H1 (cell line): ENCODE measurements around the gene SLC38A2. TPM values are rescaled to one million over a fixed set of nuclear protein-coding genes. Genes with fewer than 3 reads are reported as not detected.

Source experiments
- CTCF ChIA-PET: fragments of 300-600 bp; sonication (Branson Sonifier 250); formaldehyde crosslinking; loops from one replicate; lab custom pipeline; 2021; ENCODE audit not compliant: partially characterized antibody; lab: Charles Lee
- POLR2A ChIA-PET: fragments of 300-600 bp; sonication (Branson Sonifier 250); formaldehyde crosslinking; loops from one replicate; lab custom pipeline; 2021; ENCODE audit warnings: inconsistent platforms; ENCODE audit not compliant: partially characterized antibody; lab: Charles Lee
- DNase-seq, 2 experiments: peaks; one replicate each; pipeline versions ENCODE4 v3.0.0 to v3.0.0-alpha.2; 2010 to 2022; ENCODE audit warnings: low spot score in 2 of 2, low read depth in 1 of 2, mixed read lengths in 1 of 2
- FAIRE-seq: peaks from 2 replicates; lab custom pipeline; 2011; peaks lifted over from hg19 to GRCh38; lab: Jason Lieb, UNC
- H2AFZ ChIP-seq: 2 replicates; pipeline ENCODE4 v1.8.1; 2012; ENCODE audit warnings: low read length, inconsistent platforms
- H2AK5ac ChIP-seq: 2 replicates; pipeline ENCODE4 v1.6.1; 2013; ENCODE audit warnings: low read depth, low read length
- H2BK120ac ChIP-seq: replicated peaks from 2 replicates; pipeline ENCODE3; 2013; ENCODE audit warnings: low read depth, low read length, inconsistent platforms
- H2BK12ac ChIP-seq: 2 replicates; pipeline ENCODE4 v1.6.1; 2013; ENCODE audit warnings: low read depth, low read length
- H2BK15ac ChIP-seq: 2 replicates; pipeline ENCODE4 v1.6.1; 2013; ENCODE audit warnings: low read length
- H2BK20ac ChIP-seq: 2 replicates; pipeline ENCODE4 v1.6.1; 2013; ENCODE audit warnings: low read length
- H2BK5ac ChIP-seq: 2 replicates; pipeline ENCODE4 v1.6.1; 2013; ENCODE audit warnings: low read depth, low read length
- H3K14ac ChIP-seq: 2 replicates; pipeline ENCODE4 v1.6.1; 2013; ENCODE audit warnings: inconsistent platforms; ENCODE audit not compliant: insufficient read length
- H3K18ac ChIP-seq: 2 replicates; pipeline ENCODE4 v1.6.1; 2013; ENCODE audit warnings: low read length; ENCODE audit errors: extremely low read depth
- H3K23ac ChIP-seq: 2 replicates; pipeline ENCODE4 v1.6.1; 2013; ENCODE audit warnings: inconsistent platforms; ENCODE audit not compliant: insufficient read length
- H3K23me2 ChIP-seq: 2 replicates; pipeline ENCODE4 v1.6.1; 2013; ENCODE audit warnings: low read depth, low read length
- H3K27ac ChIP-seq: 2 replicates; pipeline ENCODE4 v1.6.1; 2011; ENCODE audit warnings: low read depth, low read length, inconsistent platforms
- H3K27me3 ChIP-seq, 4 experiments: replicated peaks in 1 of 4; 1 replicate in 1 of 4; 2 replicates in 3 of 4; pipeline versions ENCODE4 v1.6.1 to v1.8.1; 2011 to 2013; ENCODE audit warnings: low read length in 3 of 4, mild to moderate bottlenecking in 3 of 4, inconsistent platforms in 2 of 4, mixed read lengths in 2 of 4, moderate library complexity in 1 of 4; ENCODE audit not compliant: control insufficient read depth in 3 of 4, insufficient read depth in 3 of 4; ENCODE audit errors: extremely low read depth in 1 of 4
- H3K36me3 ChIP-seq, 4 experiments: 2 replicates each; pipeline versions ENCODE4 v1.6.1 to v1.8.1; 2011 to 2013; ENCODE audit warnings: mild to moderate bottlenecking in 4 of 4, low read length in 3 of 4, moderate library complexity in 2 of 4, control low read depth in 1 of 4, inconsistent platforms in 1 of 4; ENCODE audit not compliant: insufficient read depth in 4 of 4, control insufficient read depth in 2 of 4
- H3K4ac ChIP-seq: replicated peaks from 2 replicates; pipeline ENCODE3; 2013; ENCODE audit warnings: low read length, low read depth, mixed read lengths, inconsistent platforms; ENCODE audit not compliant: insufficient read length
- H3K4me1 ChIP-seq, 4 experiments: replicated peaks in 1 of 4; 1 replicate in 1 of 4; 2 replicates in 3 of 4; pipeline versions ENCODE4 v1.6.1 to v1.8.1; 2011 to 2013; ENCODE audit warnings: low read length in 3 of 4, inconsistent platforms in 2 of 4, mixed read lengths in 1 of 4; ENCODE audit not compliant: insufficient read depth in 4 of 4, control insufficient read depth in 3 of 4
- H3K4me2 ChIP-seq, 2 experiments: 2 replicates each; pipeline versions ENCODE4 v1.6.1 to v1.8.1; 2011 to 2013; ENCODE audit warnings: low read depth in 2 of 2, low read length in 2 of 2, control low read depth in 1 of 2, inconsistent platforms in 1 of 2, mild to moderate bottlenecking in 1 of 2; ENCODE audit not compliant: insufficient read depth in 1 of 2
- H3K4me3 ChIP-seq, 4 experiments: fragments of 200-600, 300-600 bp in 1 of 4; sonication (generic), shearing (Covaris generic), sonication (Bioruptor Twin) in 1 of 4; 2 replicates each; pipeline versions ENCODE4 v1.5.1 to v1.8.1; 2011 to 2016; ENCODE audit warnings: low read length in 4 of 4, low read depth in 3 of 4, control low read depth in 2 of 4, inconsistent platforms in 2 of 4, mild to moderate bottlenecking in 2 of 4, mixed read lengths in 1 of 4, moderate library complexity in 1 of 4; ENCODE audit not compliant: insufficient read depth in 2 of 4; ENCODE audit errors: extremely low read depth in 1 of 4
- H3K56ac ChIP-seq: replicated peaks from 2 replicates; pipeline ENCODE3; 2013; ENCODE audit warnings: low read depth, mild to moderate bottlenecking, mixed read lengths, low read length, inconsistent platforms; ENCODE audit not compliant: insufficient read length
- H3K79me1 ChIP-seq: 2 replicates; pipeline ENCODE4 v1.6.1; 2013; ENCODE audit warnings: low read depth, low read length, control low read depth
- H3K79me2 ChIP-seq, 2 experiments: 2 replicates each; pipeline versions ENCODE4 v1.6.1 to v1.8.1; 2012 to 2013; ENCODE audit warnings: low read length in 2 of 2, mild to moderate bottlenecking in 2 of 2, inconsistent platforms in 1 of 2; ENCODE audit not compliant: insufficient read depth in 2 of 2, control insufficient read depth in 1 of 2
- H3K9ac ChIP-seq, 4 experiments: replicated peaks in 1 of 4; 1 replicate in 1 of 4; 2 replicates in 3 of 4; pipeline versions ENCODE4 v1.6.1 to v1.8.1; 2011 to 2013; ENCODE audit warnings: low read depth in 3 of 4, low read length in 3 of 4, control low read depth in 2 of 4, mild to moderate bottlenecking in 2 of 4, moderate library complexity in 2 of 4, inconsistent platforms in 1 of 4; ENCODE audit errors: extremely low read depth in 1 of 4
- H3K9me3 ChIP-seq, 2 experiments: 2 replicates each; pipeline versions ENCODE4 v1.6.1 to v1.8.1; 2012 to 2013; ENCODE audit warnings: mild to moderate bottlenecking in 2 of 2, moderate library complexity in 2 of 2, control low read depth in 1 of 2, inconsistent platforms in 1 of 2, low read depth in 1 of 2, low read length in 1 of 2, mixed read lengths in 1 of 2; ENCODE audit not compliant: insufficient read depth in 2 of 2
- H4K20me1 ChIP-seq, 2 experiments: replicated peaks in 1 of 2; 2 replicates each; pipeline versions ENCODE3 to v1.8.1; 2011 to 2013; ENCODE audit warnings: inconsistent platforms in 2 of 2, low read length in 2 of 2, mild to moderate bottlenecking in 1 of 2; ENCODE audit not compliant: insufficient read depth in 2 of 2, control insufficient read depth in 1 of 2
- H4K5ac ChIP-seq: 2 replicates; pipeline ENCODE4 v1.6.1; 2013; ENCODE audit warnings: low read length, low read depth, mixed read lengths, inconsistent platforms; ENCODE audit not compliant: insufficient read length
- H4K8ac ChIP-seq: 2 replicates; pipeline ENCODE4 v1.8.0; 2013; ENCODE audit warnings: mild to moderate bottlenecking, moderate library complexity, low read length, inconsistent platforms; ENCODE audit not compliant: insufficient read depth; ENCODE audit errors: extremely low read depth
- H4K91ac ChIP-seq: replicated peaks from 2 replicates; pipeline ENCODE3; 2013; ENCODE audit warnings: low read length, mixed read lengths, inconsistent platforms; ENCODE audit not compliant: insufficient read length
- POLR2A ChIP-seq, 2 experiments: IDR thresholded peaks; 1 replicate in 1 of 2; 2 replicates in 1 of 2; pipeline ENCODE4 v1.6.1; 2011; ENCODE audit warnings: low read depth in 2 of 2, low read length in 2 of 2, mild to moderate bottlenecking in 2 of 2; ENCODE audit errors: control extremely low read depth in 1 of 2
- TAF7 ChIP-seq: optimal IDR thresholded peaks from 2 replicates; pipeline ENCODE3; 2011; ENCODE audit warnings: low read depth, mild to moderate bottlenecking, inconsistent platforms, low read length, moderate library complexity, borderline replicate concordance
- WGBS, 2 experiments: shearing (Covaris generic) in 1 of 2; methylation state at CpG; one replicate each; pipeline versions ENCODE4 v1.1.6 to v1.1.7; 2013 to 2015; ENCODE audit warnings: low lambda C conversion rate in 2 of 2, mixed read lengths in 2 of 2, inconsistent platforms in 1 of 2, low coverage in 1 of 2, missing lambda C conversion rate in 1 of 2; ENCODE audit not compliant: insufficient replicate concordance in 2 of 2, insufficient coverage in 1 of 2, insufficient read length in 1 of 2; ENCODE audit errors: extremely low coverage in 1 of 2, missing lambda C conversion rate in 1 of 2; 5-methylcytosine and 5-hydroxymethylcytosine counted together
- polyA plus RNA-seq, 7 experiments: library from polyadenylated mRNA; depleted of rRNA in 3 of 7; stranded (reverse) in 5 of 7; unstranded in 2 of 7; fragments of >200 nt in 5 of 7; fragments of 200-250 nt in 2 of 7; gene quantifications; 1 replicate in 5 of 7; 2 replicates in 1 of 7; 4 replicates in 1 of 7; pipeline versions ENCODE4 v1.2.1 to v1.2.3, GENCODE V29; 2011 to 2013; ENCODE audit warnings: missing spikeins in 2 of 7, mixed read lengths in 2 of 7
- total RNA-seq: library from RNA; stranded (reverse); fragmentation: NEBNext Ultra II Directional; extraction: Animal tissue kit (Norgen Biotek cat#: 25700); gene quantifications from 2 replicates; pipeline ENCODE4 v1.2.1, GENCODE V29; 2021

Gene SLC38A2
- total and polyA plus RNA-seq, 2 of the 8 experiments (the other 6 are each of a cell fraction or from before 2014, with no cell fraction given) = 163 to 684 TPM

DNA sequence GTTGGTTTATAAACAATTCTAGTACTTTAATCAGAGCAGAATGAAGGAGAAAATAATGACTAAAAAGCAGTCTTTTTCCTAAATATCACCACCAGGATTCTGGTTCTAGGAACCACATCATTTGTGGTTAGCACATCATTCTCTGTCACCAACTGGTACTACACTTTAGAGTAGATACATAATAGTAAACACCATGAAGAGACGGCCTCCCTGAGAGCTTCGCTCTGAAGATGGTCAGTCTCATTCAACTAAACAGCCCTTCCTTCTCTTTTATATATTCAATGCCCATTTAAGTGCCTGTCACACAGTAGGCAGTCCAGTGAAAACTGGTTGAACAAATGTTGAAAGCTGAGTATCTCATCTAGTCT lies 10.9 kb downstream of the SLC38A2 start:
- Histone ChIP-seq H2AK5ac (no peak overlapping the region), H4K20me1 (peaks cover 19 to 22% of the 10 kb centered on the region in 2 experiments), H3K9ac (no peak overlapping the region), H4K91ac (no peak overlapping the region), H2BK12ac (no peak overlapping the region), H3K36me3 (peaks cover 48 to 83% (median 73%) of the 10 kb centered on the region in 4 experiments), H2BK5ac (no peak overlapping the region), H3K27me3 (no peaks in the 10 kb centered on the region), H3K56ac (no peak overlapping the region), H2BK20ac (no peak overlapping the region), H3K4ac (no peak overlapping the region), H2BK120ac (no peak overlapping the region), H3K4me2 (no peak overlapping the region), H2BK15ac (no peak overlapping the region), H3K27ac (no peak overlapping the region), H4K8ac (no peak overlapping the region), H3K14ac (no peak overlapping the region), H3K79me2 (peaks cover 0 to 18% of the 10 kb centered on the region in 2 experiments; a peak in 2 of 4 replicates), H3K23me2 (no peaks in the 10 kb centered on the region), H4K5ac (no peak overlapping the region), H3K23ac (no peak overlapping the region), H3K18ac (no peak overlapping the region), H2AFZ (no peak overlapping the region), H3K4me3 (no peak overlapping the region), H3K4me1 (no peaks in the 10 kb centered on the region), H3K79me1 (no peaks in the 10 kb centered on the region), H3K9me3 (no peaks in the 10 kb centered on the region)
- CTCF ChIA-PET = interaction anchor here (0.7 kb wide), 1 partner anchor 315 kb away, joined by 3 read pairs; no protein-coding TSS in a partner anchor
- TF ChIP-seq POLR2A (IDR thresholded peaks at IDR 0.05; ENCODE audit: control extremely low read depth in 1 of 2, low read depth in 2 of 2, low read length in 2 of 2) = peak in 1 of 2 experiments; percentile 42; a peak in 1 of 3 replicates
- no peak for TF ChIP-seq TAF7
- FAIRE-seq = no peak
- POLR2A ChIA-PET = interaction anchor here (1.0 to 12.8 kb wide), 5 partner anchors 8 to 93 kb away, joined by 3 to 233 read pairs (median 8); partner anchors contain the start of genes SLC38A1 and SLC38A2
- WGBS, 2 experiments = 91% methylated on average over 2 of the region's 2 CpGs; no CpG with 5 or more reads in 1 of the 2 experiments
- DNase-seq = no peak
